Gastrocnemius medialis (tissue), 4 donors: ENCODE results near the gene SIRPD. TPM values are rescaled to one million over a fixed set of nuclear protein-coding genes. Genes with fewer than 3 reads are reported as not detected.

Experiments used
- ATAC-seq, 2 donors: fragments of 150-250 bp; one replicate each; pipeline ENCODE4 v1.9.1; 2016
- DNase-seq, 2 donors: peaks; one replicate each; pipeline ENCODE4 v3.0.0-alpha.2; 2019
- H3K27ac ChIP-seq, 4 donors: fragments of 200-600 bp; sonication (generic); 1 replicate in 1 of 4; 2 replicates in 3 of 4; pipeline ENCODE4 v1.5.1; 2016 to 2018; ENCODE audit warnings: mild to moderate bottlenecking in 2 of 4, moderate library complexity in 1 of 4
- H3K27me3 ChIP-seq, 3 donors: fragments of 200-600 bp; sonication (generic) in 2 of 3; 1 replicate in 1 of 3; 2 replicates in 2 of 3; pipeline versions ENCODE4 v1.5.1 to v1.6.0; 2016 to 2019; ENCODE audit warnings: mild to moderate bottlenecking in 1 of 3, moderate library complexity in 1 of 3
- H3K36me3 ChIP-seq, 2 donors: fragments of 200-600 bp; sonication (generic) in 1 of 2; one replicate each; pipeline ENCODE4 v1.5.1; 2017 to 2018
- H3K4me1 ChIP-seq, 2 donors: fragments of 200-600 bp; sonication (generic) in 1 of 2; one replicate each; pipeline ENCODE4 v1.5.1; 2016 to 2017; ENCODE audit warnings: mild to moderate bottlenecking in 2 of 2
- H3K4me3 ChIP-seq, 4 donors: fragments of 200-600 bp; sonication (generic) in 3 of 4; 1 replicate in 1 of 4; 2 replicates in 3 of 4; pipeline ENCODE4 v1.5.1; 2016 to 2019; ENCODE audit warnings: mild to moderate bottlenecking in 2 of 4
- H3K9me3 ChIP-seq, 3 donors: fragments of 200-600 bp; sonication (generic) in 2 of 3; 1 replicate in 1 of 3; 2 replicates in 2 of 3; pipeline ENCODE4 v1.5.1; 2016 to 2019
- POLR2A ChIP-seq, 2 donors: fragments of 450-650 bp; IDR thresholded peaks; one replicate each; pipeline ENCODE4 v1.6.1; 2017; ENCODE audit warnings: antibody characterized with exemption in 2 of 2, mild to moderate bottlenecking in 2 of 2, moderate library complexity in 2 of 2
- in situ Hi-C, 4 donors: fragments of 200-750 bp; cut with MboI; loops; one replicate each; pipeline versions ENCODE4 v1.15.0 to v1.8.0; 2017; ENCODE audit warnings: low sequenced_read_pairs in 4 of 4
- intact Hi-C: fragments of 100-400 bp; cut with DNase I; formaldehyde crosslinking; loops from one replicate; pipeline ENCODE4 v1.15.1; 2023; ENCODE audit warnings: low total_unique reads
- total RNA-seq, 4 donors: library from RNA; depleted of rRNA; stranded (reverse); fragments of >200 nt; gene quantifications; one replicate each; pipeline versions ENCODE4 v1.1.0 to v1.2.3, GENCODE V29; 2016
- TF ChIP-seq, protein P1 (sequence below), 5 experiments: fragments of 450-650 bp in 3 of 5; fragments of 200-600 bp in 2 of 5; sonication (generic) in 2 of 5; IDR thresholded peaks in 4 of 5; conservative IDR thresholded peaks in 1 of 5; 1 replicate in 4 of 5; 2 replicates in 1 of 5; pipeline ENCODE4 v1.5.1; 2016 to 2019; ENCODE audit warnings: antibody characterized with exemption in 5 of 5, mild to moderate bottlenecking in 3 of 5, moderate library complexity in 3 of 5

Gene SIRPD
- not detected for total RNA-seq

DNA sequence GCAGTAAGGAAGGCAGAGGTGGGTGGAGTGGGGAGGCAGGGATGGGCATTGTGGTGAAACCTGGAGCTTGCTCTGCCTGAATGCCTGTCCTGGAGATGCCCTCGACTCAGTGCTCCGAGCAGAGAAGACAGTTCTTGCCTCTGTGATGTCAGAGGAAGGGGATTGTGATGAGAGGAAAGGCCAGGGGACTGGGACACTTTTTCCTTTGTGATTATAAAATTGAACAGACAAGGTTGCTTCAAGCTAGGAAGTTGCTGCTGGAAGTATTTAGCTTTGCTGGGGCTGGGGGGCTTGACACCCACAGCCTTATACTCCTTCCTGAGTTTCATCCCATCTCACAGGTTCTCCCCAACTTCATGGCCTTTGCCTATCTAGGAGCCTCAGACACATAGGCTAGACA is at the start of gene SIRPD:
SIRPD (minus strand) TSS at position 101 of the 400 bp plus-strand sequence; CDS start at position 49, 52 bp downstream.
- Histone ChIP-seq H3K4me3 (no peak within 1 kb of the TSS), H3K27me3 (no peaks in the 10 kb centered on the region), H3K9me3 (no peaks in the 10 kb centered on the region), H3K36me3 (no peaks in the 10 kb centered on the region), H3K4me1 (no peaks in the 10 kb centered on the region), H3K27ac (no peak within 1 kb of the TSS)
- no peak for ATAC-seq
- no peak for DNase-seq
- TF ChIP-seq, protein P1, sequence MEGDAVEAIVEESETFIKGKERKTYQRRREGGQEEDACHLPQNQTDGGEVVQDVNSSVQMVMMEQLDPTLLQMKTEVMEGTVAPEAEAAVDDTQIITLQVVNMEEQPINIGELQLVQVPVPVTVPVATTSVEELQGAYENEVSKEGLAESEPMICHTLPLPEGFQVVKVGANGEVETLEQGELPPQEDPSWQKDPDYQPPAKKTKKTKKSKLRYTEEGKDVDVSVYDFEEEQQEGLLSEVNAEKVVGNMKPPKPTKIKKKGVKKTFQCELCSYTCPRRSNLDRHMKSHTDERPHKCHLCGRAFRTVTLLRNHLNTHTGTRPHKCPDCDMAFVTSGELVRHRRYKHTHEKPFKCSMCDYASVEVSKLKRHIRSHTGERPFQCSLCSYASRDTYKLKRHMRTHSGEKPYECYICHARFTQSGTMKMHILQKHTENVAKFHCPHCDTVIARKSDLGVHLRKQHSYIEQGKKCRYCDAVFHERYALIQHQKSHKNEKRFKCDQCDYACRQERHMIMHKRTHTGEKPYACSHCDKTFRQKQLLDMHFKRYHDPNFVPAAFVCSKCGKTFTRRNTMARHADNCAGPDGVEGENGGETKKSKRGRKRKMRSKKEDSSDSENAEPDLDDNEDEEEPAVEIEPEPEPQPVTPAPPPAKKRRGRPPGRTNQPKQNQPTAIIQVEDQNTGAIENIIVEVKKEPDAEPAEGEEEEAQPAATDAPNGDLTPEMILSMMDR (IDR thresholded peaks at IDR 0.05 in 4 of 5, conservative IDR thresholded peaks at IDR 0.05 in 1 of 5) = no peak
- TF ChIP-seq POLR2A (IDR thresholded peaks at IDR 0.05) = no peak
- intact Hi-C loops (no loop called here), in situ Hi-C loops (no loop called here)

DNA sequence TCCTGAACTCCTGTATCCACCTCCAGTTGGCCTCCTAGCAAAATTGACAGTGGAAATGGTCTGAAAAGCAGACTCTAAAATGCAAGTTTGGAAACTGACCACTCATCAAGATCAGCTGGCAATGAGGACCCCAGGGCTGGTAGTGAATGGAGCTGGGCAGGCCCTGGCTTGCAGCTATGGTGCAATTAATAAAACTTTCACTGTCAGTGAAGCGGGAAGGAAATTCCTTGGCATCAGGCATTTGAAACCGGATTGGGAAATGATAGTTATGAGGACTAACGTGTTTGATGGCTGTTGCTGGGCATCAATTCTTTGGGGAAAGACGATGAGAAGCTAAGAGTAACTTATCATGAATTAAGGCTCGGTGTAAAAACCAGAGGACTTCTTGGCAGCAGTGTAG is 43.2 kb upstream of the SIRPD start:
- no peaks in the 10 kb centered on the region for H3K27me3 ChIP-seq
- ATAC-seq (no peak), DNase-seq (no peak)
- no peak overlapping the region for H3K27ac ChIP-seq
- in situ Hi-C loops = no loop called here
- no peaks in the 10 kb centered on the region for H3K9me3 ChIP-seq
- no peaks in the 10 kb centered on the region for H3K4me1 ChIP-seq
- H3K36me3 ChIP-seq = no peaks in the 10 kb centered on the region
- intact Hi-C loops = no loop called here
- no peak overlapping the region for H3K4me3 ChIP-seq
- TF ChIP-seq, protein P1 (IDR thresholded peaks at IDR 0.05 in 4 of 5, conservative IDR thresholded peaks at IDR 0.05 in 1 of 5) = no peak
- no peak for TF ChIP-seq POLR2A (IDR thresholded peaks at IDR 0.05)

DNA sequence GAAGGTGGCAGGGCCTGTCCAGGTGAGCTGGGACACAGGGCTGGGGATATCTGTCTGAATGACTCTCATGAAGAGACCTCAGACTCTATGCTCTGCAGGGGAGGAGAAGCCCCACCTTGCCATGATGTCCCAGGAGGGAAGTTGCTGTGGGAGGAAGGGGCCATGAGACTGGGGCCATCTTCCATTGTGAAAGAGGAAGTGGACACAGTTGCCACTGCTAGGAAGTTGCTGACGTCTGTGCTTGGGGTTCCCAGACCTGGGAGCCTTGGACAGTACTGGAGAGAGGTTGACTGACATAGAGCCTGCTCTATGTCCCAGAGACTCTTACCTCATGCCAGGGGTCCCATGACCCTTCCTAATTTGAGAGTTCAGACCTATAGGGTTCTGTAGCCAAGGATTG is 37.8 kb upstream of the SIRPD start:
- ATAC-seq = no peak
- in situ Hi-C loops = no loop called here
- no peak overlapping the region for H3K27ac ChIP-seq

DNA sequence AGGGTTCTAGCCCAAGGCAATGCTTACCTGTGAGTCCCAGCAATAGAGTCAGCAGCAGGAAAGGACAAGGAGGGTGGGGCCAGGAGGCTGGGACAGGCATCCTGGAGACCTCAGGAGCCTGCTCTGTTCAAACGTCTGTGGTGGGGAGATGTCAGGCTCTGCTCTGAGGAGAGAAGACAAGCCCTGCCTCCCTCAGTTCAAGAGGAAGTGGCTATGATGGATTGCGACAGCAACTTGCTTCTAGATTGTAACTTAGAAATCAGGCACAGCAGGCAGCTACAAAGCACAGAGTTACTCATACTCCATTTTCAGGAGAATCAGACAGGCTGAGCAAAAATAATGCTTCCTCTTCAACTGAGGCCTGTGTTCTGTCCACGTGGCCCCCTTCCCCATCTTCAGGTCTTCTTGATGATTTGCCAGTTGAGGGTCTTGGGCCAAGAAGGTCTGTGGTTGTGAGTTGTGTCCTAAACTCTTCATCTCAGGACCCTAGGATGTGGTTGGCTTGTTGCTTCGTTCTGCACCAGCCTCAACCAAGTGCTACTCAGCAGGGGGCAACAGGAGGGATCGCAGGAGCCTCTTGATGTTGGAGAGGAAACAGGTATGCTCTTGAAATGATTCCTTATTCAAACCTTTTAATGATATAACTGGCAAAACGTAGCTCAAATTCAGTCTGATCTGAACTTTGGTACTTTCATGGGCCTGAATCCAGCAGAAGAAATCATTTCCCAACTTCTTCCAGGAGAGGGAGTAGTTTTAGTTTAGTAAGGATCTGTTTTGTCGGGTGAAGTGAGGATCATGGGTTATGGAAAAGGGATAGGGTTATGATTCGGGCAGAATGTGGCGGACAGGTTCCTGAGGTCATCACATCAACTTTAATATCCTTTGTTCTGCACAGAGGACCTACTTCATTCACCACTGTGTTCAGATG is 31.3 kb upstream of the SIRPD start:
- ATAC-seq (no peak), DNase-seq (no peak)
- in situ Hi-C loops = no loop called here

More for the DNA sequence above, 37.8 kb upstream of the SIRPD start:
- no peak for DNase-seq
- H3K9me3 ChIP-seq = no peaks in the 10 kb centered on the region
- TF ChIP-seq, protein P1 (IDR thresholded peaks at IDR 0.05 in 4 of 5, conservative IDR thresholded peaks at IDR 0.05 in 1 of 5) = no peak
- no peak for TF ChIP-seq POLR2A (IDR thresholded peaks at IDR 0.05)
- H3K4me1 ChIP-seq = no peaks in the 10 kb centered on the region
- H3K36me3 ChIP-seq = no peaks in the 10 kb centered on the region
- no peak overlapping the region for H3K4me3 ChIP-seq
- H3K27me3 ChIP-seq = no peaks in the 10 kb centered on the region
- intact Hi-C loops = no loop called here

More for the DNA sequence above, 31.3 kb upstream of the SIRPD start:
- Histone ChIP-seq H3K27ac (no peak overlapping the region), H3K36me3 (no peaks in the 10 kb centered on the region), H3K27me3 (no peaks in the 10 kb centered on the region), H3K9me3 (no peaks in the 10 kb centered on the region), H3K4me1 (no peaks in the 10 kb centered on the region), H3K4me3 (no peak overlapping the region)
- TF ChIP-seq, protein P1 (IDR thresholded peaks at IDR 0.05 in 4 of 5, conservative IDR thresholded peaks at IDR 0.05 in 1 of 5) = no peak
- TF ChIP-seq POLR2A (IDR thresholded peaks at IDR 0.05) = no peak
- intact Hi-C loops = no loop called here
